Stimulated activated CD4-positive, alpha-beta T cell treated with anti-CD3 and anti-CD28 coated beads, Interleukin-1b, Interleukin-23, amount 100 ng/mL, for 4 hours (primary cell): ENCODE data around the gene SNRK.
A peak's percentile ranks its signal among the peaks of the same experiment; 100 is the strongest.
"Not testable (repeated sequence)": the region's sequence is repeated elsewhere in the genome, so short reads cannot be mapped to it uniquely, and the experiment has no call there.

Experiments
- DNase-seq, 2 donors: peaks; one replicate each; pipeline ENCODE4 v3.0.0-alpha.2; 2020; ENCODE audit warnings: low read depth in 2 of 2

The SNRK gene

GRCh38 chr3:43345877-43346276 lies 59.5 kb downstream of the SNRK start:
- DNase-seq = no peak

GRCh38 chr3:43346978-43347749 lies 60.8 kb downstream of the SNRK start:
- DNase-seq = peak in 1 of 2 donors; percentile 6

- DNase-seq = no peak
Measured at GRCh38 chr3:43347774-43348173, 61.4 kb downstream of the SNRK start.

- no peak for DNase-seq
Measured at GRCh38 chr3:43348350-43348749, 62.0 kb downstream of the SNRK start.

GRCh38 chr3:43348852-43349574 lies 62.7 kb downstream of the SNRK start:
- no peak for DNase-seq

GRCh38 chr3:43349716-43350115 lies 63.4 kb downstream of the SNRK start:
- no peak for DNase-seq

- no peak for DNase-seq
Measured at GRCh38 chr3:43353393-43353792, 67.1 kb downstream of the SNRK start.

- no peak for DNase-seq
Measured at GRCh38 chr3:43353923-43354670, 67.8 kb downstream of the SNRK start.

- DNase-seq = not testable (repeated sequence)
Measured at GRCh38 chr3:43356033-43356432, 69.7 kb downstream of the SNRK start.

- no peak for DNase-seq
Measured at GRCh38 chr3:43361077-43361476, 74.7 kb downstream of the SNRK start.

- no peak for DNase-seq
Measured at GRCh38 chr3:43362183-43362582, 75.8 kb downstream of the SNRK start.

GRCh38 chr3:43362961-43363360 lies 76.6 kb downstream of the SNRK start:
- DNase-seq = no peak

GRCh38 chr3:43363621-43364266 lies 77.4 kb downstream of the SNRK start:
- no peak for DNase-seq

GRCh38 chr3:43364494-43364893 lies 78.2 kb downstream of the SNRK start:
- no peak for DNase-seq

- DNase-seq = no peak
Measured at GRCh38 chr3:43364926-43365325, 78.6 kb downstream of the SNRK start.

- DNase-seq = no peak
Measured at GRCh38 chr3:43365601-43366305, 79.4 kb downstream of the SNRK start.

GRCh38 chr3:43366481-43366880 lies 80.1 kb downstream of the SNRK start:
- no peak for DNase-seq

GRCh38 chr3:43366885-43367284 lies 80.5 kb downstream of the SNRK start:
- no peak for DNase-seq

- DNase-seq = no peak
Measured at GRCh38 chr3:43369404-43370292, 83.3 kb downstream of the SNRK start.

GRCh38 chr3:43370293-43370980 lies 84.1 kb downstream of the SNRK start:
- no peak for DNase-seq
